ENCODE results near the gene SNRNP40. TPM values are rescaled to one million over a fixed set of nuclear protein-coding genes. Genes with fewer than 3 reads are reported as not detected.

The SNRNP40 gene
- total and polyA plus RNA-seq, 2 of the 13 experiments (the other 11 are each of a cell fraction or from before 2014, with no cell fraction given): 51.0 to 147 TPM

DNA sequence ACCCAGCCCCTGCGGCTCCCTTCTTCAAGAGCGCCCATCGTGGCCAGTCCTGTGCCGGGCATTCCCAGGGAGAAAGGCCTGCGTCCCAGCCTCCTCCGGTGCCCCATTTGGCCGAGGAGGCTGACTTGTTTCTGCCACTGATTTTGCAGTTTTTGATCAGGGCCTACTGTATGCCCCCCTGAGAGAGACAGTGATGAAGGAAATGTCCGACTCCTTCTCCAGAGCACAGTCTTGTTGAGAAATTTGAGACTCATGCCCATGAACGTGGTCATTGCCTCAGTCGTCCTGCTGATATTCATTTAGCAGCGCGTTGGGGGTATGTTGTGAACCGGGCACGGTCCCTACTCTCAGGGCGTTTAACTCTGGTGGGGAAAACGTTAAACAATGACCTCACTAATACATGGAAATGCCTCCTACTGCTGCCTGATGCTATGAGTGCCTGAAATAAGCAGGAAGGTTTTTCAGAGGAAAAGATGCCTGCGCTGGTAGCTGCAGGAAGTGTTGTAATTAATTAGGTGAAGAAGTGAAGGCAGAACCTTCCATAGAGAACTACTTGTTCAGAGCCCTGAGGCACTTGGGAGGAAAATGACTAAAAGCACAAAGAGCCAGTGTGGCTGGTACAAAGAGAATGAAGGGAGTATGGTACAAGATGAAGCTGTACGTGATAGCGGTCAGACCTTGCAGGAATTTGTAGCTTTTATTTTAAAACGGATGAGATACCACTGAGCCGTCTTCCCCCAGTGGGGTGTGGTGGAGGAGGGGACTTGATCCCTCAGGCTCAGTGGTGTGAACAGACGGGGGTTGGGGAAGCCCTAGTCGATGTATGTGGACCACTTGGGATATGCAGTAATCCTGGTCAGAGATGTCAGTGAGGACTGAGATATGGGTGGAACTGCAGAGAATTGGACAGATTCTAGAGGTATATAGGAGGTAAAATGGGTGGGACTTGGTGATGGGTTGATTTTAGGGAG is 974 bp upstream of the SNRNP40 start:
- H3K27ac ChIP-seq (ENCODE audit: extremely low read length, insufficient read depth, low read length): peak overlapping the region; percentile 73
- ChIA-PET POLR2A (interaction anchor here (0.8 to 2.5 kb wide), 20 partner anchors 10 to 347 kb away, joined by 3 to 16 read pairs (median 4); partner anchors contain the start of genes FABP3, PEF1 and PUM1), CTCF (ENCODE audit: low intra/inter-chr PET ratio, low total read pairs) (no interaction called here)
- no peaks in the 10 kb centered on the region; a peak in 1 of 5 replicates for H3K27me3 ChIP-seq (ENCODE audit: control insufficient read depth in 1 of 2, insufficient read depth in 2 of 2, low read length in 2 of 2)
- H3K4me2 ChIP-seq (ENCODE audit: low read depth, low read length): peak overlapping the region; percentile 97
- no peak for FAIRE-seq
- WGBS (ENCODE audit: low lambda C conversion rate): 11% methylated on average over 16 of the region's 23 CpGs
- H2AFZ ChIP-seq (ENCODE audit: low read length): peak overlapping the region; percentile 60
- BruUV-seq (replicated peaks): TSS peak; percentile 82
- H3K36me3 ChIP-seq (replicated peaks in 1 of 2; ENCODE audit: control insufficient read depth in 1 of 2, insufficient read depth in 2 of 2, low read length in 2 of 2): peaks cover 4 to 13% of the 10 kb centered on the region in 2 experiments
- peak; percentile 2 for DNase-seq (ENCODE audit: low spot score)
- H3K4me3 ChIP-seq (replicated peaks in 1 of 3; ENCODE audit: insufficient read depth in 1 of 3, low read depth in 2 of 3, low read length in 3 of 3): peak overlapping the region; percentile 84 to 95 (median 93)
- H4K20me1 ChIP-seq (ENCODE audit: insufficient read depth, low read length): no peaks in the 10 kb centered on the region
- H3K9ac ChIP-seq (ENCODE audit: insufficient read depth, low read depth, low read length): peak overlapping the region; percentile 93
- ATAC-seq: peak; percentile 18
- peaks cover 62% of the 10 kb centered on the region for H3K79me2 ChIP-seq (ENCODE audit: insufficient read depth, low read length)
- H3K4me1 ChIP-seq (ENCODE audit: insufficient read depth, low read length): peaks cover 44% of the 10 kb centered on the region
- intact Hi-C loops (cut with micrococcal nuclease; ENCODE audit: unreplicated experiment): no loop called here
- H3K9me3 ChIP-seq (ENCODE audit: low read length): no peaks in the 10 kb centered on the region
- in situ Hi-C loops (cut with HindIII; ENCODE audit: extremely low pct_ligation_motif_present, low pct_unique_long_range_greater_than_20kb): no loop called here
- TF ChIP-seq ZBTB3 (CRISPR knock-in tag; IDR thresholded peaks at IDR 0.05; ENCODE audit: borderline replicate concordance, low read depth): no peak
- no peak for TF ChIP-seq SP4 (CRISPR knock-in tag; IDR thresholded peaks at IDR 0.05)
- no peak for TF ChIP-seq MED1 (CRISPR knock-in tag; IDR thresholded peaks at IDR 0.05)
- TF ChIP-seq, protein P1, sequence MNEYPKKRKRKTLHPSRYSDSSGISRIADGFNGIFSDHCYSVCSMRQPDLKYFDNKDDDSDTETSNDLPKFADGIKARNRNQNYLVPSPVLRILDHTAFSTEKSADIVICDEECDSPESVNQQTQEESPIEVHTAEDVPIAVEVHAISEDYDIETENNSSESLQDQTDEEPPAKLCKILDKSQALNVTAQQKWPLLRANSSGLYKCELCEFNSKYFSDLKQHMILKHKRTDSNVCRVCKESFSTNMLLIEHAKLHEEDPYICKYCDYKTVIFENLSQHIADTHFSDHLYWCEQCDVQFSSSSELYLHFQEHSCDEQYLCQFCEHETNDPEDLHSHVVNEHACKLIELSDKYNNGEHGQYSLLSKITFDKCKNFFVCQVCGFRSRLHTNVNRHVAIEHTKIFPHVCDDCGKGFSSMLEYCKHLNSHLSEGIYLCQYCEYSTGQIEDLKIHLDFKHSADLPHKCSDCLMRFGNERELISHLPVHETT (CRISPR knock-in tag; conservative IDR thresholded peaks at IDR 0.05): no peak
- TF ChIP-seq, protein P2, sequence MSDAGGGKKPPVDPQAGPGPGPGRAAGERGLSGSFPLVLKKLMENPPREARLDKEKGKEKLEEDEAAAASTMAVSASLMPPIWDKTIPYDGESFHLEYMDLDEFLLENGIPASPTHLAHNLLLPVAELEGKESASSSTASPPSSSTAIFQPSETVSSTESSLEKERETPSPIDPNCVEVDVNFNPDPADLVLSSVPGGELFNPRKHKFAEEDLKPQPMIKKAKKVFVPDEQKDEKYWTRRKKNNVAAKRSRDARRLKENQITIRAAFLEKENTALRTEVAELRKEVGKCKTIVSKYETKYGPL (CRISPR knock-in tag; IDR thresholded peaks at IDR 0.05): no peak
- TF ChIP-seq, protein P3, sequence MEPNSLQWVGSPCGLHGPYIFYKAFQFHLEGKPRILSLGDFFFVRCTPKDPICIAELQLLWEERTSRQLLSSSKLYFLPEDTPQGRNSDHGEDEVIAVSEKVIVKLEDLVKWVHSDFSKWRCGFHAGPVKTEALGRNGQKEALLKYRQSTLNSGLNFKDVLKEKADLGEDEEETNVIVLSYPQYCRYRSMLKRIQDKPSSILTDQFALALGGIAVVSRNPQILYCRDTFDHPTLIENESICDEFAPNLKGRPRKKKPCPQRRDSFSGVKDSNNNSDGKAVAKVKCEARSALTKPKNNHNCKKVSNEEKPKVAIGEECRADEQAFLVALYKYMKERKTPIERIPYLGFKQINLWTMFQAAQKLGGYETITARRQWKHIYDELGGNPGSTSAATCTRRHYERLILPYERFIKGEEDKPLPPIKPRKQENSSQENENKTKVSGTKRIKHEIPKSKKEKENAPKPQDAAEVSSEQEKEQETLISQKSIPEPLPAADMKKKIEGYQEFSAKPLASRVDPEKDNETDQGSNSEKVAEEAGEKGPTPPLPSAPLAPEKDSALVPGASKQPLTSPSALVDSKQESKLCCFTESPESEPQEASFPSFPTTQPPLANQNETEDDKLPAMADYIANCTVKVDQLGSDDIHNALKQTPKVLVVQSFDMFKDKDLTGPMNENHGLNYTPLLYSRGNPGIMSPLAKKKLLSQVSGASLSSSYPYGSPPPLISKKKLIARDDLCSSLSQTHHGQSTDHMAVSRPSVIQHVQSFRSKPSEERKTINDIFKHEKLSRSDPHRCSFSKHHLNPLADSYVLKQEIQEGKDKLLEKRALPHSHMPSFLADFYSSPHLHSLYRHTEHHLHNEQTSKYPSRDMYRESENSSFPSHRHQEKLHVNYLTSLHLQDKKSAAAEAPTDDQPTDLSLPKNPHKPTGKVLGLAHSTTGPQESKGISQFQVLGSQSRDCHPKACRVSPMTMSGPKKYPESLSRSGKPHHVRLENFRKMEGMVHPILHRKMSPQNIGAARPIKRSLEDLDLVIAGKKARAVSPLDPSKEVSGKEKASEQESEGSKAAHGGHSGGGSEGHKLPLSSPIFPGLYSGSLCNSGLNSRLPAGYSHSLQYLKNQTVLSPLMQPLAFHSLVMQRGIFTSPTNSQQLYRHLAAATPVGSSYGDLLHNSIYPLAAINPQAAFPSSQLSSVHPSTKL (CRISPR knock-in tag; IDR thresholded peaks at IDR 0.05): no peak
- TF ChIP-seq, protein P4, sequence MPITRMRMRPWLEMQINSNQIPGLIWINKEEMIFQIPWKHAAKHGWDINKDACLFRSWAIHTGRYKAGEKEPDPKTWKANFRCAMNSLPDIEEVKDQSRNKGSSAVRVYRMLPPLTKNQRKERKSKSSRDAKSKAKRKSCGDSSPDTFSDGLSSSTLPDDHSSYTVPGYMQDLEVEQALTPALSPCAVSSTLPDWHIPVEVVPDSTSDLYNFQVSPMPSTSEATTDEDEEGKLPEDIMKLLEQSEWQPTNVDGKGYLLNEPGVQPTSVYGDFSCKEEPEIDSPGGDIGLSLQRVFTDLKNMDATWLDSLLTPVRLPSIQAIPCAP (CRISPR knock-in tag; IDR thresholded peaks at IDR 0.05; ENCODE audit: low read depth): no peak
- TF ChIP-seq ZNF121 (CRISPR knock-in tag; IDR thresholded peaks at IDR 0.05): 0 out of 2 replicates have a peak, but pooled peaks have one; percentile 9
- no peak for TF ChIP-seq ZNF460 (CRISPR knock-in tag; IDR thresholded peaks at IDR 0.05; ENCODE audit: borderline replicate concordance)
- TF ChIP-seq PHF20 (CRISPR knock-in tag; IDR thresholded peaks at IDR 0.05): no peak
- TF ChIP-seq GPN1 (CRISPR knock-in tag; IDR thresholded peaks at IDR 0.05; ENCODE audit: borderline replicate concordance): no peak
- TF ChIP-seq, protein P5, sequence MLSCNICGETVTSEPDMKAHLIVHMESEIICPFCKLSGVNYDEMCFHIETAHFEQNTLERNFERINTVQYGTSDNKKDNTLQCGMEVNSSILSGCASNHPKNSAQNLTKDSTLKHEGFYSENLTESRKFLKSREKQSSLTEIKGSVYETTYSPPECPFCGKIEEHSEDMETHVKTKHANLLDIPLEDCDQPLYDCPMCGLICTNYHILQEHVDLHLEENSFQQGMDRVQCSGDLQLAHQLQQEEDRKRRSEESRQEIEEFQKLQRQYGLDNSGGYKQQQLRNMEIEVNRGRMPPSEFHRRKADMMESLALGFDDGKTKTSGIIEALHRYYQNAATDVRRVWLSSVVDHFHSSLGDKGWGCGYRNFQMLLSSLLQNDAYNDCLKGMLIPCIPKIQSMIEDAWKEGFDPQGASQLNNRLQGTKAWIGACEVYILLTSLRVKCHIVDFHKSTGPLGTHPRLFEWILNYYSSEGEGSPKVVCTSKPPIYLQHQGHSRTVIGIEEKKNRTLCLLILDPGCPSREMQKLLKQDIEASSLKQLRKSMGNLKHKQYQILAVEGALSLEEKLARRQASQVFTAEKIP (CRISPR knock-in tag; IDR thresholded peaks at IDR 0.05; ENCODE audit: borderline replicate concordance): no peak
- no peak for TF ChIP-seq SYNCRIP (IDR thresholded peaks at IDR 0.05; ENCODE audit: insufficient read depth, low read depth, low read length)

Measured in HepG2 (cell line).